OCI-LY7 (cell line): ENCODE results near the gene ARGLU1.

ENCODE experiments used
- CTCF ChIP-seq: fragments of 200-600 bp; sonication (generic); conservative IDR thresholded peaks from 2 replicates; pipeline ENCODE4 v1.5.1; 2014; ENCODE audit warnings: mild to moderate bottlenecking, antibody characterized with exemption, low read length, moderate library complexity, mixed read lengths
- EZH2phosphoT487 ChIP-seq: fragments of 200-600 bp; sonication (generic); IDR thresholded peaks from 2 replicates; pipeline ENCODE4 v1.6.1; 2018; ENCODE audit warnings: low read depth, borderline replicate concordance, mild to moderate bottlenecking, mixed run types, antibody characterized with exemption, low read length, moderate library complexity, mixed read lengths

GRCh38 chr13:106601489-106601888 lies 33.6 kb upstream of the ARGLU1 start:
- TF ChIP-seq CTCF = no peak
- TF ChIP-seq EZH2phosphoT487 = no peak
